GM12878 (cell line): ENCODE measurements around the gene DSE. TPM values are rescaled to one million over a fixed set of nuclear protein-coding genes. Genes with fewer than 3 reads are reported as not detected.

Source experiments
- ATAC-seq: fragments of 200-7000 bp; cut with Tn5 transposase; 3 replicates; pipeline ENCODE4 v1.9.1; 2020; ENCODE audit warnings: mild to moderate bottlenecking, moderate library complexity
- BruUV-seq: library from RNA; stranded (reverse); fragments of 400-500 nt; replicated peaks from 2 replicates; lab custom pipeline; 2021; lab: Mats Ljungman, UMichigan
- CTCF ChIA-PET: fragments of 300-600 bp; sonication (Branson Sonifier 250); formaldehyde crosslinking; extraction: SDS; loops from one replicate; lab custom pipeline; 2021; ENCODE audit warnings: inconsistent platforms; lab: Yijun Ruan, JAX
- POLR2A ChIA-PET: fragments of 350-600 bp; formaldehyde crosslinking; extraction: SDS; loops from one replicate; lab custom pipeline; 2021; ENCODE audit warnings: inconsistent platforms; lab: Charles Lee
- RAD21 ChIA-PET: fragments of 300-600 bp; sonication (Branson Sonifier 250); formaldehyde crosslinking; loops from one replicate; lab custom pipeline; 2023; ENCODE audit warnings: antibody characterized with exemption; ENCODE audit not compliant: unreplicated experiment; lab: Charles Lee
- SMC1A ChIA-PET: fragments of 300-600 bp; sonication (Branson Sonifier 250); formaldehyde crosslinking; loops from one replicate; lab custom pipeline; 2023; ENCODE audit not compliant: unreplicated experiment, uncharacterized antibody; lab: Charles Lee
- DNase-seq: peaks from one replicate; pipeline ENCODE4 v3.0.0-alpha.2; 2011; ENCODE audit warnings: low read depth, low spot score
- FAIRE-seq: peaks from 3 replicates; lab custom pipeline; 2011; peaks lifted over from hg19 to GRCh38; lab: Jason Lieb, UNC
- H2AFZ ChIP-seq: 2 replicates; pipeline ENCODE4 v1.6.0; 2011; ENCODE audit warnings: low read depth, low read length, control low read depth; ENCODE audit not compliant: control insufficient read depth
- H3K27ac ChIP-seq: 2 replicates; pipeline ENCODE4 v1.5.1; 2011; ENCODE audit warnings: control low read depth; ENCODE audit not compliant: control insufficient read depth, insufficient read depth
- H3K27me3 ChIP-seq, 2 experiments: replicated peaks in 1 of 2; 2 replicates each; pipeline versions ENCODE4 v1.6.0 to v1.6.1; 2011; ENCODE audit warnings: low read length in 1 of 2; ENCODE audit not compliant: control insufficient read depth in 2 of 2, insufficient read depth in 2 of 2
- H3K36me3 ChIP-seq, 2 experiments: 2 replicates each; pipeline ENCODE4 v1.5.1; 2011; ENCODE audit warnings: low read length in 1 of 2; ENCODE audit not compliant: control insufficient read depth in 2 of 2, insufficient read depth in 2 of 2
- H3K4me1 ChIP-seq: 2 replicates; pipeline ENCODE4 v1.6.1; 2011; ENCODE audit warnings: mild to moderate bottlenecking, low read length, moderate library complexity, mixed read lengths; ENCODE audit not compliant: control insufficient read depth, insufficient read depth
- H3K4me2 ChIP-seq: 2 replicates; pipeline ENCODE4 v1.6.0; 2011; ENCODE audit warnings: control low read depth; ENCODE audit not compliant: control insufficient read depth, insufficient read depth
- H3K4me3 ChIP-seq: fragments of 200-600 bp; sonication (generic); 2 replicates; pipeline ENCODE4 v1.5.1; 2016
- H3K79me2 ChIP-seq: 2 replicates; pipeline ENCODE4 v1.6.0; 2011; ENCODE audit warnings: low read length; ENCODE audit not compliant: control insufficient read depth, insufficient read depth
- H3K9ac ChIP-seq: 2 replicates; pipeline ENCODE4 v1.8.0; 2011; ENCODE audit warnings: low read length, control low read depth, mixed read lengths; ENCODE audit not compliant: control insufficient read depth, insufficient read depth
- H3K9me3 ChIP-seq: replicated peaks from 3 replicates; pipeline ENCODE4 v1.5.1; 2011; ENCODE audit warnings: mild to moderate bottlenecking, low read length; ENCODE audit not compliant: control insufficient read depth, insufficient read depth
- H4K20me1 ChIP-seq: 2 replicates; pipeline ENCODE4 v1.6.0; 2011; ENCODE audit not compliant: control insufficient read depth, insufficient read depth
- ATF2 ChIP-seq: IDR thresholded peaks from 2 replicates; pipeline ENCODE4 v1.6.1; 2012; ENCODE audit warnings: low read length, inconsistent platforms
- ATF7 ChIP-seq: fragments of 450-650 bp; IDR thresholded peaks from 2 replicates; pipeline ENCODE4 v1.6.1; 2016; ENCODE audit warnings: low read depth, mild to moderate bottlenecking
- BMI1 ChIP-seq: fragments of 450-650 bp; IDR thresholded peaks from 2 replicates; pipeline ENCODE4 v1.6.1; 2016; ENCODE audit warnings: mild to moderate bottlenecking, moderate library complexity, borderline replicate concordance
- CBX5 ChIP-seq: sonication (generic); IDR thresholded peaks from 2 replicates; pipeline ENCODE4 v1.6.1; 2016; ENCODE audit warnings: low read depth, moderate library complexity, mild to moderate bottlenecking, inconsistent platforms
- CREB1 ChIP-seq: IDR thresholded peaks from 2 replicates; pipeline ENCODE4 v1.6.1; 2012; ENCODE audit warnings: low read depth, mild to moderate bottlenecking, inconsistent platforms
- CREM ChIP-seq: IDR thresholded peaks from 2 replicates; pipeline ENCODE4 v1.6.1; 2014; ENCODE audit warnings: antibody characterized with exemption, low read depth
- MEF2A ChIP-seq: IDR thresholded peaks from 2 replicates; pipeline ENCODE4 v1.6.1; 2011; ENCODE audit warnings: low read depth, mild to moderate bottlenecking, low read length, moderate library complexity; ENCODE audit not compliant: insufficient read depth
- MEF2B ChIP-seq: fragments of 450-650 bp; IDR thresholded peaks from 2 replicates; pipeline ENCODE4 v1.6.1; 2018; ENCODE audit warnings: mild to moderate bottlenecking, moderate library complexity; ENCODE audit not compliant: partially characterized antibody, poor library complexity, severe bottlenecking
- NR2C1 ChIP-seq: fragments of 450-650 bp; IDR thresholded peaks from 2 replicates; pipeline ENCODE4 v1.6.1; 2017; ENCODE audit warnings: antibody characterized with exemption, mild to moderate bottlenecking, moderate library complexity
- RBBP5 ChIP-seq: fragments of 200-600 bp; sonication (generic); conservative IDR thresholded peaks from 2 replicates; pipeline ENCODE4 v1.6.1; 2016
- SPI1 ChIP-seq: IDR thresholded peaks from 2 replicates; pipeline ENCODE4 v1.6.1; 2011; ENCODE audit warnings: low read depth, mild to moderate bottlenecking, low read length, moderate library complexity, borderline replicate concordance; ENCODE audit not compliant: insufficient read depth
- WGBS: methylation state at CpG from one replicate; pipeline ENCODE4 v1.1.6; 2016; ENCODE audit warnings: low lambda C conversion rate; ENCODE audit not compliant: insufficient replicate concordance, insufficient coverage; ENCODE audit errors: missing lambda C conversion rate; 5-methylcytosine and 5-hydroxymethylcytosine counted together
- in situ Hi-C: fragments of 300-500 bp; cut with MboI; formaldehyde crosslinking; loops from 9 replicates; pipeline ENCODE4 v1.14.3; 2018; ENCODE audit warnings: mixed read lengths
- intact Hi-C: fragments of 100-400 bp; cut with micrococcal nuclease; formaldehyde crosslinking; loops from one replicate; pipeline ENCODE4 v1.14.2; 2022; ENCODE audit not compliant: unreplicated experiment
- polyA plus RNA-seq, 11 experiments: library from polyadenylated mRNA; depleted of rRNA in 4 of 11; unstranded in 6 of 11; stranded (reverse) in 5 of 11; fragments of >200 nt; fragmentation: Nextera tagmentation in 4 of 11; fragmentation: Illumina TruSeq in 1 of 11; extraction: Ambion mirVana in 4 of 11; extraction: Trizol in 1 of 11; gene quantifications; 1 replicate in 1 of 11; 2 replicates in 10 of 11; pipeline versions ENCODE4 v1.2.1 to v1.2.3, GENCODE V29; 2011 to 2016; ENCODE audit warnings: inconsistent platforms in 2 of 11, missing spikeins in 2 of 11, low read depth in 1 of 11
- total RNA-seq, 4 experiments: library from RNA; depleted of rRNA in 3 of 4; stranded (reverse); fragments of >200 nt in 3 of 4; fragmentation: Illumina TruSeq in 1 of 4; extraction: Trizol in 1 of 4; gene quantifications; 2 replicates each; pipeline versions ENCODE4 v1.2.1 to v1.2.3, GENCODE V29; 2013 to 2021

The DSE gene
- total and polyA plus RNA-seq, 10 of the 15 experiments (the other 5 are each of a cell fraction or from before 2014, with no cell fraction given): 12.6 to 76.4 (median 43.0) TPM

DNA sequence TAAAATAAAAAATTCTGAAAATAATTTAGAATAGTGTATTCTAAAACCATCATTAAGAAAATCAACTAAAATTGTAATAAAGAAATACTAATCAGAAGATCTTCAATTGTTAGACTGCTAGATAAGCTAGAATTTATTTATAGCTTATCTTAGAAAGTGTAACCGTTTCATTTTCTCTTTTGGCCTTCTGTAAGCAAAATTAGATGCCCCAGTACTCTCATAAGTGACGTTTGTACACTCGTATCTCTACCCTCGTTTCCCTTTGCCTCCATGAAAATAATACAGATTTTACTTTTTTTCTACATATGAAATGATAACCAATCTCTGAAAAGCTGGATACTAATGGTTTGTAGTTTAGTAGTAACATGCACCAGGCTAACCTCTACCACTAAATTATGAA lies 19.8 kb downstream of the DSE start:
- no peak for DNase-seq
- no peaks in the 10 kb centered on the region for H4K20me1 ChIP-seq
- in situ Hi-C loops: no loop called here
- H2AFZ ChIP-seq: no peak overlapping the region
- peaks cover 97% of the 10 kb centered on the region for H3K79me2 ChIP-seq
- CTCF ChIA-PET: interaction anchor here (0.6 to 6.5 kb wide), 9 partner anchors 12 to 112 kb away, joined by 3 to 85 read pairs (median 5); partner anchors contain the start of gene DSE
- H3K27ac ChIP-seq: peak overlapping the region; percentile 79
- peak overlapping the region; percentile 73 for H3K4me2 ChIP-seq
- SMC1A ChIA-PET: interaction anchor here (0.7 to 9.4 kb wide), 13 partner anchors 8 to 271 kb away, joined by 3 to 101 read pairs (median 6); partner anchors contain the start of gene DSE
- peaks cover 81% of the 10 kb centered on the region for H3K4me1 ChIP-seq
- 1% methylated on average over 4 of the region's 4 CpGs for WGBS
- no peaks in the 10 kb centered on the region for H3K36me3 ChIP-seq
- POLR2A ChIA-PET: interaction anchor here (0.7 to 7.0 kb wide), 6 partner anchors 13 to 382 kb away, joined by 3 to 43 read pairs (median 4); partner anchors contain the start of gene DSE
- RAD21 ChIA-PET: interaction anchor here (0.7 to 3.6 kb wide), 11 partner anchors 8 to 103 kb away, joined by 3 to 22 read pairs (median 5); partner anchors contain the start of gene DSE
- FAIRE-seq: peak; percentile 27
- 0 out of 2 replicates have a peak overlapping the region, but pooled peaks have one; percentile 34 for H3K4me3 ChIP-seq
- ATAC-seq: peak; percentile 50
- no peaks in the 10 kb centered on the region; the same call in 2 of the 3 replicates for H3K9me3 ChIP-seq
- TF ChIP-seq ATF7 (peak; percentile 42; the same call in 1 of the 2 replicates), CBX5 (0 out of 2 replicates have a peak, but pooled peaks have one; percentile 24), RBBP5 (0 out of 2 replicates have a peak, but pooled peaks have one; percentile 33), ATF2 (peak; percentile 29; the same call in 1 of the 2 replicates), NR2C1 (no peak), CREM (peak; percentile 38; the same call in 1 of the 2 replicates), CREB1 (peak; percentile 43; the same call in 1 of the 2 replicates), MEF2A (peak; percentile 79), SPI1 (no peak), BMI1 (no peak), MEF2B (peak; percentile 39)
- intact Hi-C loops: no loop called here
- peak overlapping the region; percentile 65 for H3K9ac ChIP-seq
- BruUV-seq: no TSS peak
- no peaks in the 10 kb centered on the region for H3K27me3 ChIP-seq
